Inflammatory macrophage treated with lipopolysaccharide for 1 hour (primary cell): ENCODE data around the gene KCNJ6.

Experiments
- DNase-seq, 2 donors: peaks; one replicate each; pipeline ENCODE4 v3.0.0-alpha.2; 2020 to 2022

Gene KCNJ6

GRCh38 chr21:37863842-37864241 lies 52.4 kb downstream of the KCNJ6 start:
- peak; percentile 83 to 84 for DNase-seq

GRCh38 chr21:37862536-37862935 lies 53.7 kb downstream of the KCNJ6 start:
- DNase-seq, result peak; percentile 42 to 64

GRCh38 chr21:37861561-37861960 lies 54.7 kb downstream of the KCNJ6 start:
- no peak for DNase-seq

- DNase-seq, result no peak
Measured at GRCh38 chr21:37860416-37860815, 55.8 kb downstream of the KCNJ6 start.

- no peak for DNase-seq
Measured at GRCh38 chr21:37855647-37856625, 60.3 kb downstream of the KCNJ6 start.

GRCh38 chr21:37855271-37855646 lies 61.0 kb downstream of the KCNJ6 start:
- no peak for DNase-seq

GRCh38 chr21:37849506-37850102 lies 66.7 kb downstream of the KCNJ6 start:
- DNase-seq, result no peak

GRCh38 chr21:37848721-37849490 lies 67.4 kb downstream of the KCNJ6 start:
- DNase-seq, result no peak

GRCh38 chr21:37845535-37845934 lies 70.7 kb downstream of the KCNJ6 start:
- DNase-seq, result no peak

- no peak for DNase-seq
Measured at GRCh38 chr21:37843191-37843590, 73.1 kb downstream of the KCNJ6 start.

- no peak for DNase-seq
Measured at GRCh38 chr21:37842163-37842919, 73.9 kb downstream of the KCNJ6 start.

- DNase-seq, result no peak
Measured at GRCh38 chr21:37837381-37837780, 78.9 kb downstream of the KCNJ6 start.

- DNase-seq, result no peak
Measured at GRCh38 chr21:37835481-37835880, 80.8 kb downstream of the KCNJ6 start.

GRCh38 chr21:37833301-37833700 lies 83.0 kb downstream of the KCNJ6 start:
- no peak for DNase-seq

GRCh38 chr21:37829447-37829846 lies 86.8 kb downstream of the KCNJ6 start:
- DNase-seq, result peak; percentile 63 to 66

GRCh38 chr21:37828991-37829390 lies 87.3 kb downstream of the KCNJ6 start:
- no peak for DNase-seq

- no peak for DNase-seq
Measured at GRCh38 chr21:37828556-37828955, 87.7 kb downstream of the KCNJ6 start.

- DNase-seq, result no peak
Measured at GRCh38 chr21:37827913-37828312, 88.3 kb downstream of the KCNJ6 start.

GRCh38 chr21:37821786-37822450 lies 94.3 kb downstream of the KCNJ6 start:
- no peak for DNase-seq

- DNase-seq, result no peak
Measured at GRCh38 chr21:37821092-37821491, 95.2 kb downstream of the KCNJ6 start.

- no peak for DNase-seq
Measured at GRCh38 chr21:37819372-37819771, 96.9 kb downstream of the KCNJ6 start.

- no peak for DNase-seq
Measured at GRCh38 chr21:37817242-37817641, 99.0 kb downstream of the KCNJ6 start.
